Activated CD8-positive, alpha-beta T cell treated with anti-CD3 and anti-CD28 coated beads for 36 hours (primary cell): ENCODE results near the gene DNAJB12. TPM values are rescaled to one million over a fixed set of nuclear protein-coding genes. Genes with fewer than 3 reads are reported as not detected.

Experiments used
- ATAC-seq: fragments of 200-7000 bp; cut with Tn5 transposase; one replicate; pipeline ENCODE4 v1.10.0; 2021; ENCODE audit warnings: mild to moderate bottlenecking, moderate library complexity
- CTCF ChIA-PET: fragments of 350-600 bp; sonication (Branson Sonifier 250); formaldehyde crosslinking; loops from one replicate; lab custom pipeline; 2021; ENCODE audit warnings: antibody characterized with exemption; lab: Charles Lee
- POLR2A ChIA-PET: fragments of 350-600 bp; sonication (Branson Sonifier 250); formaldehyde crosslinking; loops from one replicate; lab custom pipeline; 2021; ENCODE audit warnings: antibody characterized with exemption; lab: Charles Lee
- DNase-seq: peaks from one replicate; pipeline ENCODE4 v3.0.0-alpha.2; 2020
- H3K27ac Mint-ChIP-seq: one replicate; pipeline ENCODE4 v1.8.0; 2021; ENCODE audit warnings: mild to moderate bottlenecking, mixed read lengths
- H3K27me3 Mint-ChIP-seq: one replicate; pipeline ENCODE4 v1.8.0; 2021; ENCODE audit warnings: mixed read lengths
- H3K36me3 Mint-ChIP-seq: one replicate; pipeline ENCODE4 v1.8.0; 2021; ENCODE audit warnings: low read depth, mixed read lengths
- H3K4me1 Mint-ChIP-seq: one replicate; pipeline ENCODE4 v1.8.0; 2021; ENCODE audit warnings: low read depth, mixed read lengths
- H3K4me3 Mint-ChIP-seq: one replicate; pipeline ENCODE4 v1.8.0; 2021; ENCODE audit warnings: mild to moderate bottlenecking, moderate library complexity, mixed read lengths
- H3K9me3 Mint-ChIP-seq: one replicate; pipeline ENCODE4 v1.8.0; 2021; ENCODE audit warnings: mixed read lengths
- intact Hi-C: fragments of 100-400 bp; cut with micrococcal nuclease; formaldehyde crosslinking; loops from one replicate; pipeline ENCODE4 v1.10.0; 2022
- total RNA-seq, 2 experiments: library from RNA; stranded (reverse); gene quantifications; one replicate each; pipeline ENCODE4 v1.2.3, GENCODE V29; 2021
- TF ChIP-seq, protein P1 (sequence below): fragments of 200-600 bp; IDR thresholded peaks from one replicate; pipeline ENCODE4 v1.8.0; 2022; ENCODE audit warnings: antibody characterized with exemption, mild to moderate bottlenecking

The DNAJB12 gene
- total RNA-seq, 2 experiments from 2014 or later: 17.1 to 17.5 TPM

- DNase-seq (no peak), ATAC-seq (no peak)
- Mint-ChIP-seq H3K4me3 (peak overlapping the region; percentile 96), H3K4me1 (peaks cover 34% of the 10 kb centered on the region), H3K27ac (no peak overlapping the region), H3K36me3 (peaks cover 10% of the 10 kb centered on the region), H3K27me3 (no peaks in the 10 kb centered on the region), H3K9me3 (no peaks in the 10 kb centered on the region)
- POLR2A ChIA-PET: interaction anchor here (2.0 kb wide), 1 partner anchor 36 kb away, joined by 5 read pairs; no protein-coding TSS in a partner anchor
- CTCF ChIA-PET: interaction anchor here (1.4 to 9.1 kb wide), 2 partner anchors 9 to 16 kb away, joined by 9 to 97 read pairs; no protein-coding TSS in a partner anchor
- TF ChIP-seq, protein P1, sequence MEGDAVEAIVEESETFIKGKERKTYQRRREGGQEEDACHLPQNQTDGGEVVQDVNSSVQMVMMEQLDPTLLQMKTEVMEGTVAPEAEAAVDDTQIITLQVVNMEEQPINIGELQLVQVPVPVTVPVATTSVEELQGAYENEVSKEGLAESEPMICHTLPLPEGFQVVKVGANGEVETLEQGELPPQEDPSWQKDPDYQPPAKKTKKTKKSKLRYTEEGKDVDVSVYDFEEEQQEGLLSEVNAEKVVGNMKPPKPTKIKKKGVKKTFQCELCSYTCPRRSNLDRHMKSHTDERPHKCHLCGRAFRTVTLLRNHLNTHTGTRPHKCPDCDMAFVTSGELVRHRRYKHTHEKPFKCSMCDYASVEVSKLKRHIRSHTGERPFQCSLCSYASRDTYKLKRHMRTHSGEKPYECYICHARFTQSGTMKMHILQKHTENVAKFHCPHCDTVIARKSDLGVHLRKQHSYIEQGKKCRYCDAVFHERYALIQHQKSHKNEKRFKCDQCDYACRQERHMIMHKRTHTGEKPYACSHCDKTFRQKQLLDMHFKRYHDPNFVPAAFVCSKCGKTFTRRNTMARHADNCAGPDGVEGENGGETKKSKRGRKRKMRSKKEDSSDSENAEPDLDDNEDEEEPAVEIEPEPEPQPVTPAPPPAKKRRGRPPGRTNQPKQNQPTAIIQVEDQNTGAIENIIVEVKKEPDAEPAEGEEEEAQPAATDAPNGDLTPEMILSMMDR: no peak
- intact Hi-C loops: no loop called here
Observed at GRCh38 chr10:72356115-72356514, 1.4 kb upstream of the DNAJB12 start.

DNA sequence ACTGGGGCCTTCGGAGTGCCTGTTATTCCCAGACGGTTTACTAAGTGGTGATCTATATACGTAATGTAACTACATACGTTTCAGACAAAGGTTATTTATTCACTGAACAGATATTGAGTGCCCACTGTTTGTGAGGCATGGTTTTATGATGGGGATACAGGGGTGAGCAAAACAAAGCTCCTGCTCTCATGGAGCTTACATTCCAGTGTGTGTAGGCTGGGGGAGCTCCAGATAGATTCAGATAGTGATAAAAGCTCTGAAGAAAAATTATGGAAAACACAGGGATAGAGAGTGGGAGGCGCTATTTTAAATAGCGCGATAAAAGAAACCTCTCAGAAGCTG is 466 bp upstream of the DNAJB12 start:
- peaks cover 34% of the 10 kb centered on the region for H3K4me1 Mint-ChIP-seq
- intact Hi-C loops: no loop called here
- ChIA-PET POLR2A (interaction anchor here (0.9 to 5.3 kb wide), 5 partner anchors 9 to 267 kb away, joined by 3 to 57 read pairs (median 5); partner anchors contain the start of gene SPOCK2), CTCF (interaction anchor here (0.8 to 9.1 kb wide), 5 partner anchors 9 to 742 kb away, joined by 3 to 97 read pairs (median 4); partner anchors contain the start of gene P4HA1)
- DNase-seq (no peak), ATAC-seq (peak; percentile 22)
- no peaks in the 10 kb centered on the region for H3K27me3 Mint-ChIP-seq
- no peaks in the 10 kb centered on the region for H3K9me3 Mint-ChIP-seq
- TF ChIP-seq, protein P1: no peak
- H3K36me3 Mint-ChIP-seq: peaks cover 15% of the 10 kb centered on the region
- H3K27ac Mint-ChIP-seq: peak overlapping the region; percentile 99
- H3K4me3 Mint-ChIP-seq: peak overlapping the region; percentile 96

DNA sequence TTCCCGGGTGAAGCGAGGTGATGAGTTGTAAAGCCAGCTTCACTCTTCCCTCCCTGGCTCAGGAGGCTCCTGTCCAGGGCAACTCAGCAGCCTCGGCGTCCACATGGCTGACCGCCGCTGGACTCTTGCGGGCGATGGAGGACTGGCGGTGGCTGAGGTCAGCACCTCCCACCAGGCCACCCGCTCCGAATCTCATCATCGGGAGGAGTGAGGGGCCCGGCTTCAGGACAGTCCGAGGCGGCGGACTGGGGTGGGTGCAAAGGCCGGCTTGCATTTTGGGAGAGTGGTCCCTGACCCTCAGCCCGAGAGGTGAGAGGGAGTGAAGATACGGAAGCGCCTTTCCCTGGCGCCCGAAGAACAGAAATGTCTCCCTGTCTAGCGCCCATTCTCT is 759 bp downstream of the DNAJB12 start:
- CTCF ChIA-PET: interaction anchor here (1.0 to 9.1 kb wide), 4 partner anchors 9 to 96 kb away, joined by 3 to 97 read pairs (median 4); no protein-coding TSS in a partner anchor
- Mint-ChIP-seq H3K27me3 (no peaks in the 10 kb centered on the region), H3K27ac (peak overlapping the region; percentile 99), H3K36me3 (peaks cover 21% of the 10 kb centered on the region), H3K9me3 (no peaks in the 10 kb centered on the region), H3K4me1 (peaks cover 37% of the 10 kb centered on the region), H3K4me3 (peak overlapping the region; percentile 96)
- POLR2A ChIA-PET: interaction anchor here (0.6 to 5.3 kb wide), 4 partner anchors 10 to 581 kb away, joined by 3 to 57 read pairs (median 6); partner anchors contain the start of gene VSIR
- intact Hi-C loops: no loop called here
- no peak for DNase-seq
- TF ChIP-seq, protein P1: no peak
- ATAC-seq: no peak

- H3K9me3 Mint-ChIP-seq: no peaks in the 10 kb centered on the region
- intact Hi-C loops: no loop called here
- peaks cover 26% of the 10 kb centered on the region for H3K36me3 Mint-ChIP-seq
- TF ChIP-seq, protein P1: no peak
- POLR2A ChIA-PET: interaction anchor here (0.6 to 5.3 kb wide), 6 partner anchors 10 to 580 kb away, joined by 3 to 57 read pairs (median 4); partner anchors contain the start of genes PSAP and VSIR
- DNase-seq (no peak), ATAC-seq (no peak)
- H3K4me1 Mint-ChIP-seq: peaks cover 37% of the 10 kb centered on the region
- CTCF ChIA-PET: interaction anchor here (1.0 to 9.1 kb wide), 5 partner anchors 8 to 95 kb away, joined by 3 to 97 read pairs (median 4); no protein-coding TSS in a partner anchor
- H3K4me3 Mint-ChIP-seq: peak overlapping the region; percentile 96
- peak overlapping the region; percentile 99 for H3K27ac Mint-ChIP-seq
- no peaks in the 10 kb centered on the region for H3K27me3 Mint-ChIP-seq
Observed at GRCh38 chr10:72353028-72353964, 1.4 kb downstream of the DNAJB12 start.
